Measurements from ENCODE around the gene SKIC2.

GRCh38 chr6:31966506-31966905, 7.5 kb downstream of the SKIC2 start:
- no peak for TF ChIP-seq EZH2 (IDR thresholded peaks at IDR 0.05)
- TF ChIP-seq CTCF (IDR thresholded peaks at IDR 0.05): no peak
- no peak for TF ChIP-seq EZH2phosphoT487 (IDR thresholded peaks at IDR 0.05)
